Chondrocyte (in vitro differentiated cells): ENCODE results near the gene NAA11. TPM values are rescaled to one million over a fixed set of nuclear protein-coding genes. Genes with fewer than 3 reads are reported as not detected.

ENCODE experiments used
- DNase-seq: peaks from one replicate; pipeline ENCODE4 v3.0.0; 2021; ENCODE audit warnings: mixed read lengths, low spot score
- H3K27ac Mint-ChIP-seq: one replicate; pipeline ENCODE4 v1.8.0; 2021; ENCODE audit warnings: mild to moderate bottlenecking, moderate library complexity, mixed read lengths; ENCODE audit not compliant: unreplicated experiment
- H3K27me3 Mint-ChIP-seq: 2 replicates; pipeline ENCODE4 v1.8.0; 2021; ENCODE audit warnings: low read depth, mixed read lengths
- H3K36me3 Mint-ChIP-seq: 2 replicates; pipeline ENCODE4 v1.8.0; 2021; ENCODE audit warnings: low read depth, mixed read lengths
- H3K4me1 Mint-ChIP-seq: 2 replicates; pipeline ENCODE4 v1.8.0; 2021; ENCODE audit warnings: low read depth, mild to moderate bottlenecking, mixed read lengths
- H3K4me3 Mint-ChIP-seq: one replicate; pipeline ENCODE4 v1.8.0; 2021; ENCODE audit warnings: mild to moderate bottlenecking, moderate library complexity, mixed read lengths; ENCODE audit not compliant: unreplicated experiment
- H3K9me3 Mint-ChIP-seq: 2 replicates; pipeline ENCODE4 v1.8.0; 2021; ENCODE audit warnings: low read depth, mixed read lengths
- total RNA-seq: library from RNA; stranded (reverse); gene quantifications from 3 replicates; pipeline ENCODE4 v1.2.1, GENCODE V29; 2021
- TF ChIP-seq, protein P1 (sequence below): fragments of 200-600 bp; sonication (generic); IDR thresholded peaks from 2 replicates; pipeline ENCODE4 v1.5.0; 2021; ENCODE audit warnings: antibody characterized with exemption, mild to moderate bottlenecking, moderate library complexity

Gene NAA11
- total RNA-seq, 1 donor from 2014 or later: not detected

DNA sequence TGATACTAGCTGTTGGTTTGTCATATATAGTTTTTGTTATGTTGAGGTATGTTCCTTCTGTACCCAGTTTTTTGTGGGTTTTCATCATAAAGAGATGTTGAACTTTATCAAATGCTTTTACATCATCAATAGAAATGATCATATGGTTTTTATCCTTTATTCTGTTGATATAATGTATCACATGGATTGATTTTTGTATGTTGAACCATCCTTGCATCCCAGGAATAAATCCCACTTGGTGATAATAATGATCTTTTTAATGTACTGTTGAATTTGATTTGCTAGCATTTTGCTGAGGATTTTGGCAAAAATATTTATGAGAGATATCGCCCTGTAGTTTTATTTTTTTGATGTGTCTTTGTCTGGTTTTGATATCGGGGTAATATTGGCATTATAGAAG lies 22.5 kb upstream of the NAA11 start:
- Mint-ChIP-seq H3K4me1 (no peaks in the 10 kb centered on the region), H3K36me3 (no peaks in the 10 kb centered on the region), H3K27ac (no peak overlapping the region), H3K4me3 (no peak overlapping the region), H3K27me3 (no peaks in the 10 kb centered on the region), H3K9me3 (peaks cover 18% of the 10 kb centered on the region)
- DNase-seq: no peak
- TF ChIP-seq, protein P1, sequence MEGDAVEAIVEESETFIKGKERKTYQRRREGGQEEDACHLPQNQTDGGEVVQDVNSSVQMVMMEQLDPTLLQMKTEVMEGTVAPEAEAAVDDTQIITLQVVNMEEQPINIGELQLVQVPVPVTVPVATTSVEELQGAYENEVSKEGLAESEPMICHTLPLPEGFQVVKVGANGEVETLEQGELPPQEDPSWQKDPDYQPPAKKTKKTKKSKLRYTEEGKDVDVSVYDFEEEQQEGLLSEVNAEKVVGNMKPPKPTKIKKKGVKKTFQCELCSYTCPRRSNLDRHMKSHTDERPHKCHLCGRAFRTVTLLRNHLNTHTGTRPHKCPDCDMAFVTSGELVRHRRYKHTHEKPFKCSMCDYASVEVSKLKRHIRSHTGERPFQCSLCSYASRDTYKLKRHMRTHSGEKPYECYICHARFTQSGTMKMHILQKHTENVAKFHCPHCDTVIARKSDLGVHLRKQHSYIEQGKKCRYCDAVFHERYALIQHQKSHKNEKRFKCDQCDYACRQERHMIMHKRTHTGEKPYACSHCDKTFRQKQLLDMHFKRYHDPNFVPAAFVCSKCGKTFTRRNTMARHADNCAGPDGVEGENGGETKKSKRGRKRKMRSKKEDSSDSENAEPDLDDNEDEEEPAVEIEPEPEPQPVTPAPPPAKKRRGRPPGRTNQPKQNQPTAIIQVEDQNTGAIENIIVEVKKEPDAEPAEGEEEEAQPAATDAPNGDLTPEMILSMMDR: no peak

DNA sequence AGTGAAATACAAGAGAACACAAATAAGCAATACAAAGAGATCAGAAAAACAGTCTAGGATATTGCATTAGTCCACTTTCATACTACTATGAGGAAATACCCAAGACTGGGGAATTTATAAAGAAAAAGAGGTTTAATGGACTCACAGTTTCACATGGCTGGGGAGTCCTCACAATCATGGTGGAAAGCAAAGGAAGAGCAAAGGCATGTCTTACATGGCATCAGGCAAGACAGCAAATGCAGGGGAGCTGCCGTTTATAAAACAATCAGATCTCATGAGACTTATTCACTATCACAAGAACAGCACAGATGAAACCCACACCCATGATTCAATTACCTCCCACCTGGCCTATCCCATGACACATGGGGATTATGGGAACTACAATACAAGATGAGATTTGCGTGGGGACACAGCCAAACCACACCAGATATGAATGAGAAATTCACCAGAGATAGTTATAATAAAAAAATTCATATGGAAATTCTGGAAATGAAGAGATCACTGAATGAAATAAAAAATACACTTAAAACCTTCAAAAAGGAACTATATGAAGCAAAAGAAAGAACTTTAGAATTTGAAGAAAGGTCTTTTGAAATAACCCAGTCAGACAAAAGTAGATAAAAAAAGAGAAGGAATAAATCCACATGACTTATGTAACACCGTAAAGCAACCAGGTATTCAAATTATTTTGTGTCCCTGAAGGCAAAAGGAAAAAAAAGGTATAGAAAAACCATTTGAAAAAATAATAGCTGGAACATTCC lies 16.2 kb upstream of the NAA11 start:
- H3K4me1 Mint-ChIP-seq: no peaks in the 10 kb centered on the region

DNA sequence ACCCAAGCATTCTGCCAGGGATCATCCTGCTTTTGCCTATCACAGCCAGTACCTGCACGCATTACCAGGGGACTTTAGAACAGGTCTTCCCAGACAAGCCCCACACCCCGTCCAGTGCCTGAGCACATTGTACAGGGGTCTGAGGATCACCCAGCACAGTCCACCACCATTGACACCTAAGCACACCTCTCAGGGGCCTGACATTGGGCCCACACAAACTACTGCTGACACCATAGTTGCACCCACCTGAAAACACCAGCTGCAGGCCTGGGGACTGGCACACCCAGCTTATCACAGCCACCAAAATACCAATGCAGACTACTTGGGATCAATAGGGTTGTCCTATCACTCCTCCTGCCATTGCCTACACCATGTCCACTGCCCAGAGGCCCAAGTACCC lies 14.7 kb upstream of the NAA11 start:
- TF ChIP-seq, protein P1: no peak
- peaks cover 23% of the 10 kb centered on the region for H3K9me3 Mint-ChIP-seq
- no peak overlapping the region for H3K27ac Mint-ChIP-seq
- H3K4me1 Mint-ChIP-seq: no peaks in the 10 kb centered on the region
- H3K4me3 Mint-ChIP-seq: no peak overlapping the region
- no peaks in the 10 kb centered on the region for H3K27me3 Mint-ChIP-seq
- no peak for DNase-seq
- H3K36me3 Mint-ChIP-seq: no peaks in the 10 kb centered on the region

More for the DNA sequence above, 16.2 kb upstream of the NAA11 start:
- DNase-seq: no peak
- H3K36me3 Mint-ChIP-seq: no peaks in the 10 kb centered on the region
- TF ChIP-seq, protein P1: no peak
- H3K27me3 Mint-ChIP-seq: no peaks in the 10 kb centered on the region
- peaks cover 23% of the 10 kb centered on the region for H3K9me3 Mint-ChIP-seq
- no peak overlapping the region for H3K4me3 Mint-ChIP-seq
- no peak overlapping the region for H3K27ac Mint-ChIP-seq

DNA sequence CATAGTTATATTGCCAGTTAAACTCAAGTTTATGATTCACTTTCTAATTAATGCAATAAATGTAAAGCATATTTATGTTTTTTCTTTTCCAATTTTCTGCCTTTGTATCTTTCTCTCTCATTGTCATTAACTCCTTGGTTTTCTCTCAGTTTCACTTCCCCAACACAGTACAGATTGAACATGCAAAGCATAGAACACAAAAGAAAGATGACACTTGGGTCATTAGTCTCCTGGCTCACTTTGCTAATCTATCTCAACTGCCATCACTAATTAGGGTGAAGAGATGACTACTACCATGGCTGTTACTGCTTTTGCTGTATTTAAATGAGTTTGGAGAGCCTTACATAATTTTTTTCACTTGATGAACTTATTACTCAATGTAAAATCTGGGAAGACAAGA lies 12.3 kb upstream of the NAA11 start:
- Mint-ChIP-seq H3K27me3 (no peaks in the 10 kb centered on the region), H3K4me3 (no peak overlapping the region), H3K4me1 (no peaks in the 10 kb centered on the region), H3K27ac (no peak overlapping the region), H3K36me3 (no peaks in the 10 kb centered on the region), H3K9me3 (peaks cover 19% of the 10 kb centered on the region)
- TF ChIP-seq, protein P1: no peak
- DNase-seq: no peak

DNA sequence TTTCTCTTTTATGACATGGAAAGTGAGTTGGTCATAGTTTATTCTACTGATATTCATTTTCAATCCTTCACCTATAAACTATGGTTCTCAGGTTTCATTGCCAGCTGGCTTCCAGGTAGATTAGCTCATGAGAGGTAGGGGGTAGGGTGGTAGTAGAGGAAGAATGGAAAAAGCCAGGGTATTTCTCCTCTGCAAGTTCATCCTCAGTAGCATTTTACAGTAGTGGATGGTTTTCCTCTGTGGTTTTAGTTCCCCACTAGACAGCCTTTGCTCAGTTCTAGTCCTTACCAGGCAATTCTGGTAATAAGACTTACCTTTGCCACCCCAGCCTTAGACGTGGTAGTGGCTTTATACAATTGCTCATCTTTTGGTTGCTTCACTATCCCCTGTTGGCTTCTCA lies 8.9 kb upstream of the NAA11 start:
- no peaks in the 10 kb centered on the region for H3K9me3 Mint-ChIP-seq
- no peak overlapping the region for H3K27ac Mint-ChIP-seq
- no peak for DNase-seq
- no peak overlapping the region for H3K4me3 Mint-ChIP-seq
- H3K4me1 Mint-ChIP-seq: no peaks in the 10 kb centered on the region
- H3K36me3 Mint-ChIP-seq: no peaks in the 10 kb centered on the region
- no peaks in the 10 kb centered on the region for H3K27me3 Mint-ChIP-seq
- TF ChIP-seq, protein P1: no peak
